ENCODE data around the gene CENPF.
"Not testable (repeated sequence)": the region's sequence is repeated elsewhere in the genome, so short reads cannot be mapped to it uniquely, and the experiment has no call there.

GRCh38 chr1:214608216-214608783 lies 5.3 kb downstream of the CENPF start:
- not testable (repeated sequence) for TF ChIP-seq EZH2phosphoT487 (IDR thresholded peaks at IDR 0.05; ENCODE audit: insufficient read depth, low read depth); EZH2 (IDR thresholded peaks at IDR 0.05; ENCODE audit: insufficient read depth, poor library complexity, severe bottlenecking)

All from GM23248 (cell line).